ENCODE measurements around the gene ZBTB32. TPM values are rescaled to one million over a fixed set of nuclear protein-coding genes. Genes with fewer than 3 reads are reported as not detected.
A peak's percentile ranks its signal among the peaks of the same experiment; 100 is the strongest.

Gene ZBTB32
- total and polyA plus RNA-seq, 2 donors: 0.09 to 2.0 TPM

DNA sequence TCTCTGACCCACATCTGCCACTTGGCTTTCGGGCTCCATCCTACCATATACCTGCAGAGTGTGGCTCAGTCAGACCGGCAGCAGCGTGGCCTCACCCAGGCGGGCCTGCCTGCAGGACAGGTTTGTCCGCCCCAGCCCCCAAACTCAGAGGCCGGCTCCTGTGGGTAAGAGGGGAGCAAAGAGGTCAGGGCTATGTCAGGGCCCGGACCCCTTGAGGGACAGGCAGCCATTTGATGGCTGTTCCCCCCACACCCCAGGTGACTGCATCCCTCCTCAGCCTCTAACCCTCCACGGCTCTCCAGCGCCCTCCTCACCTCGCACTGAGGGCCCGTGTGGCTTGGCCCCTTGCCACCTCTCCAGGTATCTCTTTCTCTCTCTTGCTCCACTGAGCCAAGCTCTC, 12.3 kb upstream of the ZBTB32 start:
- H3K27ac ChIP-seq (ENCODE audit: low read depth in 1 of 2, low read length in 1 of 2): no peak overlapping the region
- no peak overlapping the region for H3K4me3 ChIP-seq (ENCODE audit: low read length in 2 of 2)
- no peaks in the 10 kb centered on the region for H3K36me3 ChIP-seq (ENCODE audit: control insufficient read depth in 2 of 2, insufficient read depth in 2 of 2, low read length in 1 of 2)
- no peak for DNase-seq (ENCODE audit: low read depth in 6 of 9, low spot score in 9 of 9)
- H3K9me3 ChIP-seq (ENCODE audit: control insufficient read depth in 2 of 2, insufficient read depth in 1 of 2, low read length in 1 of 2): no peaks in the 10 kb centered on the region
- peaks cover 0 to 2% of the 10 kb centered on the region in 2 donors for H3K27me3 ChIP-seq (ENCODE audit: control insufficient read depth in 2 of 2, insufficient read depth in 1 of 2, low read length in 1 of 2)
- H3K4me1 ChIP-seq (ENCODE audit: control insufficient read depth in 2 of 2, insufficient read depth in 2 of 2, low read length in 2 of 2): no peaks in the 10 kb centered on the region
- WGBS: 91% methylated on average over 11 of the region's 11 CpGs

GRCh38 chr19:35693422-35693821, 10.9 kb upstream of the ZBTB32 start:
- DNase-seq (ENCODE audit: low read depth in 6 of 9, low spot score in 9 of 9): no peak
- Histone ChIP-seq H3K4me3 (ENCODE audit: low read length in 2 of 2) (no peak overlapping the region), H3K36me3 (ENCODE audit: control insufficient read depth in 2 of 2, insufficient read depth in 2 of 2, low read length in 1 of 2) (no peaks in the 10 kb centered on the region), H3K27me3 (ENCODE audit: control insufficient read depth in 2 of 2, insufficient read depth in 1 of 2, low read length in 1 of 2) (peaks cover 0 to 2% of the 10 kb centered on the region in 2 donors), H3K4me1 (ENCODE audit: control insufficient read depth in 2 of 2, insufficient read depth in 2 of 2, low read length in 2 of 2) (no peaks in the 10 kb centered on the region), H3K27ac (ENCODE audit: low read depth in 1 of 2, low read length in 1 of 2) (no peak overlapping the region), H3K9me3 (ENCODE audit: control insufficient read depth in 2 of 2, insufficient read depth in 1 of 2, low read length in 1 of 2) (no peaks in the 10 kb centered on the region)
- 21% methylated on average over 8 of the region's 8 CpGs for WGBS

- peaks cover 0 to 4% of the 10 kb centered on the region in 2 donors for H3K27me3 ChIP-seq (ENCODE audit: control insufficient read depth in 2 of 2, insufficient read depth in 1 of 2, low read length in 1 of 2)
- no peaks in the 10 kb centered on the region for H3K36me3 ChIP-seq (ENCODE audit: control insufficient read depth in 2 of 2, insufficient read depth in 2 of 2, low read length in 1 of 2)
- 43% methylated on average over 8 of the region's 8 CpGs for WGBS
- H3K9me3 ChIP-seq (ENCODE audit: control insufficient read depth in 2 of 2, insufficient read depth in 1 of 2, low read length in 1 of 2): no peaks in the 10 kb centered on the region
- DNase-seq (ENCODE audit: low read depth in 6 of 9, low spot score in 9 of 9): peak; percentile 65 to 90 (median 81)
- H3K4me3 ChIP-seq (ENCODE audit: low read length in 2 of 2): no peak overlapping the region
- no peaks in the 10 kb centered on the region for H3K4me1 ChIP-seq (ENCODE audit: control insufficient read depth in 2 of 2, insufficient read depth in 2 of 2, low read length in 2 of 2)
- H3K27ac ChIP-seq (ENCODE audit: low read depth in 1 of 2, low read length in 1 of 2): no peak overlapping the region
Measured at GRCh38 chr19:35693835-35694599, 10.3 kb upstream of the ZBTB32 start.

DNA sequence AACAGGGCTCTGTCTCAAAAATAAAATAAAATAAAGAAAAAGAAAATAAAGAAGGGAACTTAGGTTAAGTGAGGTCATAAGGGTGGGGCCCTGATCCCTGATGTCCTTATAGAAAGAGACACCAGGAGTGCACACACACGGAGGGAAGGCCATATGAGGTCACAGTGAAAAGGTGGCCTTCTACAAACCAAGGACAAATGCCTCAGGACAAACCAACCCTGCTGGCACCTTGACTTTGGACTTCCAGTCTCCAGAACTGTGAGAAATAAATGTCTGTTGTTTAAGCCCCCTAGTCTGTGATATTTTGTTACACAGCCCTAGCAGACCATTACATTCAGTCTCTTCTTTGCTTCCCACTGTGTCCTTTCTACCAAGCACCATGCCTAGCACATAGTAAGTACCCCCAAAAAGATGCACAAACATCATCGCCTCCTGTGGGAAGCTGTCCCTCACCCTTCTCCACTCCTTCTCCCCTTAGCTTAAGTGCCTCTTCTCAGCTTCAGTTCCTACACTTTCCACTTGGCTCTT, 8.4 kb upstream of the ZBTB32 start:
- no peak overlapping the region for H3K27ac ChIP-seq (ENCODE audit: low read depth in 1 of 2, low read length in 1 of 2)
- H3K9me3 ChIP-seq (ENCODE audit: control insufficient read depth in 2 of 2, insufficient read depth in 1 of 2, low read length in 1 of 2): no peaks in the 10 kb centered on the region
- H3K27me3 ChIP-seq (ENCODE audit: control insufficient read depth in 2 of 2, insufficient read depth in 1 of 2, low read length in 1 of 2): peaks cover 0 to 4% of the 10 kb centered on the region in 2 donors
- H3K36me3 ChIP-seq (ENCODE audit: control insufficient read depth in 2 of 2, insufficient read depth in 2 of 2, low read length in 1 of 2): no peaks in the 10 kb centered on the region
- WGBS: 94% methylated on average over 2 of the region's 2 CpGs
- DNase-seq (ENCODE audit: low read depth in 6 of 9, low spot score in 9 of 9): no peak
- no peak overlapping the region for H3K4me3 ChIP-seq (ENCODE audit: low read length in 2 of 2)
- no peaks in the 10 kb centered on the region for H3K4me1 ChIP-seq (ENCODE audit: control insufficient read depth in 2 of 2, insufficient read depth in 2 of 2, low read length in 2 of 2)

GRCh38 chr19:35696835-35697234, 7.5 kb upstream of the ZBTB32 start:
- H3K27ac ChIP-seq (ENCODE audit: low read depth in 1 of 2, low read length in 1 of 2): no peak overlapping the region
- H3K36me3 ChIP-seq (ENCODE audit: control insufficient read depth in 2 of 2, insufficient read depth in 2 of 2, low read length in 1 of 2): no peaks in the 10 kb centered on the region
- DNase-seq (ENCODE audit: low read depth in 6 of 9, low spot score in 9 of 9): no peak
- H3K9me3 ChIP-seq (ENCODE audit: control insufficient read depth in 2 of 2, insufficient read depth in 1 of 2, low read length in 1 of 2): no peaks in the 10 kb centered on the region
- no peaks in the 10 kb centered on the region for H3K4me1 ChIP-seq (ENCODE audit: control insufficient read depth in 2 of 2, insufficient read depth in 2 of 2, low read length in 2 of 2)
- H3K27me3 ChIP-seq (ENCODE audit: control insufficient read depth in 2 of 2, insufficient read depth in 1 of 2, low read length in 1 of 2): peaks cover 0 to 4% of the 10 kb centered on the region in 2 donors
- H3K4me3 ChIP-seq (ENCODE audit: low read length in 2 of 2): no peak overlapping the region
- WGBS: 77% methylated on average over 4 of the region's 4 CpGs

GRCh38 chr19:35702223-35703012, 1.9 kb upstream of the ZBTB32 start:
- WGBS: under 1% methylated on average over 50 of the region's 50 CpGs

DNA sequence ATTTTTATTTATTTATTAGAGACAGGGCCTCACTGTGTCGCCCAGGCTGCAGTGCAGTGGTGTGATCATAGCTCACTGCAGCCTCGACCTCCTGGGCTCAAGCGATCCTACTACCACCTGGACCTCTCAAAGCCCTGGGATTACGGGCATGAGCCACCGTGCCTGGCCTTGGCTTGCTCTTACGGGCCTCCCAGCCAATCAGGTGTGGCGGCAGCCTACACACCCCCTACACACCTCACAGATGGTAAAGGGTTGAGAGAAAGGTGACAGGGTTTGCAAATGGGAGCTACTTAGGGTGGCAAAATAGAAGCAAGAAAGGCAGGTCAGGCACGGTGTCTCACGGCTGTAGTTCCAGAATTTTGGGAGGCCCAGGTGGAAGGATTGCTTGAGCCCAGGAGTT, 1.0 kb upstream of the ZBTB32 start:
- H3K36me3 ChIP-seq (ENCODE audit: control insufficient read depth in 2 of 2, insufficient read depth in 2 of 2, low read length in 1 of 2): no peaks in the 10 kb centered on the region
- H3K4me1 ChIP-seq (ENCODE audit: control insufficient read depth in 2 of 2, insufficient read depth in 2 of 2, low read length in 2 of 2): peaks cover 0 to 10% of the 10 kb centered on the region in 2 donors
- WGBS: 60% methylated on average over 9 of the region's 9 CpGs
- H3K27me3 ChIP-seq (ENCODE audit: control insufficient read depth in 2 of 2, insufficient read depth in 1 of 2, low read length in 1 of 2): peaks cover 3 to 30% of the 10 kb centered on the region in 2 donors
- no peaks in the 10 kb centered on the region for H3K9me3 ChIP-seq (ENCODE audit: control insufficient read depth in 2 of 2, insufficient read depth in 1 of 2, low read length in 1 of 2)
- H3K4me3 ChIP-seq (ENCODE audit: low read length in 2 of 2): no peak overlapping the region
- H3K27ac ChIP-seq (ENCODE audit: low read depth in 1 of 2, low read length in 1 of 2): no peak overlapping the region
- DNase-seq (ENCODE audit: low read depth in 6 of 9, low spot score in 9 of 9): no peak

More at GRCh38 chr19:35702223-35703012, 1.9 kb upstream of the ZBTB32 start:
- peak; percentile 84 to 97 (median 93) for DNase-seq (ENCODE audit: low read depth in 6 of 9, low spot score in 9 of 9)
- Histone ChIP-seq H3K27me3 (ENCODE audit: control insufficient read depth in 2 of 2, insufficient read depth in 1 of 2, low read length in 1 of 2) (peaks cover 3 to 30% of the 10 kb centered on the region in 2 donors), H3K4me1 (ENCODE audit: control insufficient read depth in 2 of 2, insufficient read depth in 2 of 2, low read length in 2 of 2) (peaks cover 0 to 10% of the 10 kb centered on the region in 2 donors), H3K9me3 (ENCODE audit: control insufficient read depth in 2 of 2, insufficient read depth in 1 of 2, low read length in 1 of 2) (no peaks in the 10 kb centered on the region), H3K36me3 (ENCODE audit: control insufficient read depth in 2 of 2, insufficient read depth in 2 of 2, low read length in 1 of 2) (no peaks in the 10 kb centered on the region), H3K27ac (ENCODE audit: low read depth in 1 of 2, low read length in 1 of 2) (peak overlapping the region in 1 of 2 donors; percentile 30), H3K4me3 (ENCODE audit: low read length in 2 of 2) (peak overlapping the region; percentile 45 to 53)

- Histone ChIP-seq H3K27me3 (ENCODE audit: control insufficient read depth in 2 of 2, insufficient read depth in 1 of 2, low read length in 1 of 2) (peaks cover 2 to 19% of the 10 kb centered on the region in 2 donors), H3K27ac (ENCODE audit: low read depth in 1 of 2, low read length in 1 of 2) (no peak overlapping the region), H3K4me3 (ENCODE audit: low read length in 2 of 2) (no peak overlapping the region), H3K36me3 (ENCODE audit: control insufficient read depth in 2 of 2, insufficient read depth in 2 of 2, low read length in 1 of 2) (no peaks in the 10 kb centered on the region), H3K9me3 (ENCODE audit: control insufficient read depth in 2 of 2, insufficient read depth in 1 of 2, low read length in 1 of 2) (no peaks in the 10 kb centered on the region), H3K4me1 (ENCODE audit: control insufficient read depth in 2 of 2, insufficient read depth in 2 of 2, low read length in 2 of 2) (peaks cover 0 to 5% of the 10 kb centered on the region in 2 donors)
- no peak for DNase-seq (ENCODE audit: low read depth in 6 of 9, low spot score in 9 of 9)
- WGBS: 96% methylated on average over 1 of the region's 1 CpG
Measured at GRCh38 chr19:35708391-35708790, 4.0 kb downstream of the ZBTB32 start.
